Mesothelial cell of epicardium (in vitro differentiated cells): ENCODE measurements around the gene PSG5. TPM values are rescaled to one million over a fixed set of nuclear protein-coding genes. Genes with fewer than 3 reads are reported as not detected.
"Not testable (repeated sequence)": the region's sequence is repeated elsewhere in the genome, so short reads cannot be mapped to it uniquely, and the experiment has no call there.

Source experiments
- DNase-seq, 2 experiments: peaks; one replicate each; pipeline ENCODE4 v3.0.0; 2021; ENCODE audit warnings: low spot score in 2 of 2; ENCODE audit not compliant: unreplicated experiment in 2 of 2
- H3K27ac Mint-ChIP-seq: 2 replicates; pipeline ENCODE4 v1.8.0; 2021; ENCODE audit warnings: mixed read lengths
- H3K27me3 Mint-ChIP-seq: 2 replicates; pipeline ENCODE4 v1.8.0; 2021; ENCODE audit warnings: low read depth, mixed read lengths
- H3K36me3 Mint-ChIP-seq: 2 replicates; pipeline ENCODE4 v1.8.0; 2021; ENCODE audit warnings: mixed read lengths
- H3K4me1 Mint-ChIP-seq: 2 replicates; pipeline ENCODE4 v1.8.0; 2021; ENCODE audit warnings: mixed read lengths
- H3K4me3 Mint-ChIP-seq: 2 replicates; pipeline ENCODE4 v1.8.0; 2021; ENCODE audit warnings: mild to moderate bottlenecking, moderate library complexity, mixed read lengths
- H3K9me3 Mint-ChIP-seq: 2 replicates; pipeline ENCODE4 v1.8.0; 2021; ENCODE audit warnings: mixed read lengths
- total RNA-seq: library from RNA; stranded (reverse); gene quantifications from 3 replicates; pipeline ENCODE4 v1.2.1, GENCODE V29; 2021
- TF ChIP-seq, protein P1 (sequence below): fragments of 200-600 bp; sonication (generic); IDR thresholded peaks from one replicate; pipeline ENCODE4 v1.5.0; 2021; ENCODE audit warnings: antibody characterized with exemption; ENCODE audit not compliant: unreplicated experiment

PSG5 gene
- total RNA-seq, 1 donor from 2014 or later, result not detected

DNA sequence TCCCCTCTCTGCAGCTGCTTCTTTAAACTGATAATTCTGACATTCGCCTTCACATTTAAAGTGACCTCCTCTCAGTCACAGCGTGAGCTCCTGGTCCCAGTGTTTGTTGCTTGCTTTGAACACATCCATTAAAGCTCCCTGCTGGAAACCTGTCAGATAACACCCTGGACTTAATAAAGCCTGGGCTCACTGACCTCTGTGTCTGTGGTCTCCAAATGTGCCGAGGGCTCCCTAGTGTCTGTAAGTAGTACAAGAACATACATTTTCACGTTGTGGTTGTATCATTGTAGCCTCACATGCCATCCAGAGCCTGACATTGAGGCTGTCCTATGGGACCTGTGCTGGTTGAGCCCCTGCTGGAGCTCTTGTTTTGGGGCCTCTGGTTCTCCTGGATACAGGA lies 21.7 kb upstream of the PSG5 start:
- DNase-seq, result no peak
- Mint-ChIP-seq H3K4me3 (no peak overlapping the region), H3K9me3 (peaks cover 20% of the 10 kb centered on the region), H3K27me3 (no peaks in the 10 kb centered on the region), H3K27ac (no peak overlapping the region), H3K36me3 (no peaks in the 10 kb centered on the region), H3K4me1 (no peaks in the 10 kb centered on the region)
- TF ChIP-seq, protein P1, sequence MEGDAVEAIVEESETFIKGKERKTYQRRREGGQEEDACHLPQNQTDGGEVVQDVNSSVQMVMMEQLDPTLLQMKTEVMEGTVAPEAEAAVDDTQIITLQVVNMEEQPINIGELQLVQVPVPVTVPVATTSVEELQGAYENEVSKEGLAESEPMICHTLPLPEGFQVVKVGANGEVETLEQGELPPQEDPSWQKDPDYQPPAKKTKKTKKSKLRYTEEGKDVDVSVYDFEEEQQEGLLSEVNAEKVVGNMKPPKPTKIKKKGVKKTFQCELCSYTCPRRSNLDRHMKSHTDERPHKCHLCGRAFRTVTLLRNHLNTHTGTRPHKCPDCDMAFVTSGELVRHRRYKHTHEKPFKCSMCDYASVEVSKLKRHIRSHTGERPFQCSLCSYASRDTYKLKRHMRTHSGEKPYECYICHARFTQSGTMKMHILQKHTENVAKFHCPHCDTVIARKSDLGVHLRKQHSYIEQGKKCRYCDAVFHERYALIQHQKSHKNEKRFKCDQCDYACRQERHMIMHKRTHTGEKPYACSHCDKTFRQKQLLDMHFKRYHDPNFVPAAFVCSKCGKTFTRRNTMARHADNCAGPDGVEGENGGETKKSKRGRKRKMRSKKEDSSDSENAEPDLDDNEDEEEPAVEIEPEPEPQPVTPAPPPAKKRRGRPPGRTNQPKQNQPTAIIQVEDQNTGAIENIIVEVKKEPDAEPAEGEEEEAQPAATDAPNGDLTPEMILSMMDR, result no peak

DNA sequence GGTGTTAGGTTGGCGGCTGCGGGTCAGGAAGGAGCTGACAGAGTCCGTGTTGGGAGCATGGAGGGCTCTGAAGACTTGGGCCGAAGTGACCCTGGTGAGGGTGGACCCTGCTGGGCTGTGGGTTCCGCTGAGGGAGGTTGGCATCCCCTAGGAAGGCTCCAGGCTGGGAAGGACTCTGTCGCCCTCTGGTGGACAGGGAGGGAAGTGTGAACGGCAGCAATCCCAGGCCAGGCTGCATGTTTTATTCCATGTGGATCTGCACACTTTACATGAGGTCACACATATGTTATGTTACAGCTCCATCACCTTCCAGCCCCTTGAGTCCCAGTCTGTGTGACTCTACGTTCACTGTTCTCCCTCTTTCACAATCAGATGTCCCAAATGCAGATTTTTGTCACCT lies 20.8 kb upstream of the PSG5 start:
- DNase-seq, H3K4me3 Mint-ChIP-seq, H3K27ac Mint-ChIP-seq, H3K36me3 Mint-ChIP-seq, H3K4me1 Mint-ChIP-seq, H3K27me3 Mint-ChIP-seq: not testable (repeated sequence)
- peaks cover 20% of the 10 kb centered on the region for H3K9me3 Mint-ChIP-seq

DNA sequence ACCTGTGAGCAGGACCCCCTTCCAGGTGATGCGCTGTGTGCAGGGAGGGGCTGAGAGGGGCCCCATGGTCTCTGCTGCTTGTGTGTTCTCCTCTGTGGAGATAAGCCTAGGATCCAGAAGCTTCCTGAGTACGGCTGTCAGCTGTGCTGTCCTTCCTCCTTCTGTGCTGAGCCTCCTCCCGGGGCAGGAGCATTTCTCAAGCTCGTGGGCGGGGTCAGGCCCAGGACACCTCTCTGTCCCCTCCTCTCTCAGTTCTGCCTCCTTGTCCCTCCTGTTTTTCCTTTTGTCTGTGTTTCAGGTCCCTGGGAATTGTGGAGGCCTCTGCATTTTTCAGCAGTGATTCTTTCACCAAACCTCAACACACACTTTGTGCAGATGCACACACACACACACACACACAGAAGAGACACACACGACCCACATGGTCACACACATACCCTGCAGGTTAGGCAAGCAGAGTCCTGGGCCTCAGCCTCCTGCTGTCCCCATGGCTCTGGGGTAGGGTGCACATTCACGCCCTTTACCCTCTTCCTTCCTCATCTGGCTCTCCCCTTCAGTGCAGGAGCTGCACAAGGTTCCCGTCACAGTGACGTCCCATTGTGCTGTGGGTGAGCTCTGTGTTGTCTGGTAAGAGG lies 19.3 kb upstream of the PSG5 start, which contains the start of gene PSG4:
Gene PSG4 (minus strand): TSS at position 168 of the 635 bp plus-strand sequence. CDS start 102 bp downstream, at position 66.
- not testable (repeated sequence) for DNase-seq, H3K27ac Mint-ChIP-seq, H3K27me3 Mint-ChIP-seq, H3K36me3 Mint-ChIP-seq, H3K4me3 Mint-ChIP-seq, H3K4me1 Mint-ChIP-seq
- peaks cover 27% of the 10 kb centered on the region for H3K9me3 Mint-ChIP-seq

DNA sequence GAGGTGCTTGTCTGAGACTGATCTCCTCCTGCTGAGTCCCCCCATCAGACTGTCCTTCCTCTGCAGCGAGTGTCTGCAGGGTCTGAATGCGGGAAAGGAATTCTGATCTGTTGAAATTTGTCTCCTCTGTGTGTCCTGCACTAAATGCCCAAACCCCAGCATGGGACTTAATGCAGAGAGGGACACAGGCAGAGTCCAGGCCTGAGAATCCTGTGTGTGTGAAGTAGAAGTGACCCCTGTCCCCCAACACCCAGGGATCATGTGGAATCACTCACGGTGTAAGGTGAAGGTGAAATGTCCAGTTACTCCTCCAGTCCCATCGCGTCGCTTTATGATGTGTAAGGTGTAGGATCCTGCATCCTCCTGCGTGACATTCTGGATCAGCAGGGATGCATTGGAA lies 17.3 kb upstream of the PSG5 start:
- peaks cover 17% of the 10 kb centered on the region for H3K9me3 Mint-ChIP-seq
- H3K36me3 Mint-ChIP-seq, H3K27me3 Mint-ChIP-seq, H3K4me1 Mint-ChIP-seq, H3K4me3 Mint-ChIP-seq, H3K27ac Mint-ChIP-seq, DNase-seq: not testable (repeated sequence)

DNA sequence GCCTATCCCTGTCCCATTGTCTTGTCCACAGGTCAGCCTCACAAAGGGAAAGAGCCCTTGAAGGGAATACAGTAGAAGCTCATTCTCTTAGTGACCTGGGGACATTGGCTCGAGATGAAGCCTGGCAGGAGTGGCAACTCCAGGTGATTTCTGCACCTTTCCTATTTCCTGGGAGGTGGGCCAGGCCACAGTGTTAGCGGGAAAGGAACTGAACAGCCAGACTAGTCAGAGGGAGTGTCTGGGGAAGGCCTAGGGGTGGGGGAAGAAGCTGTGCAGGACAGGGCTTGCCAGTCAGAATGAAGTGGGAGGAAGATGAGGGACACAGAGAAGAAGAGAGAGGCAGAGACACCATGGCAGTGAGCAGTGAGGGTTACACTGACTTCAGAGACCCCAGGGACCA lies 15.6 kb upstream of the PSG5 start:
- not testable (repeated sequence) for H3K4me3 Mint-ChIP-seq, H3K4me1 Mint-ChIP-seq, H3K27ac Mint-ChIP-seq, DNase-seq, H3K36me3 Mint-ChIP-seq, H3K27me3 Mint-ChIP-seq
- H3K9me3 Mint-ChIP-seq, result peaks cover 17% of the 10 kb centered on the region

DNA sequence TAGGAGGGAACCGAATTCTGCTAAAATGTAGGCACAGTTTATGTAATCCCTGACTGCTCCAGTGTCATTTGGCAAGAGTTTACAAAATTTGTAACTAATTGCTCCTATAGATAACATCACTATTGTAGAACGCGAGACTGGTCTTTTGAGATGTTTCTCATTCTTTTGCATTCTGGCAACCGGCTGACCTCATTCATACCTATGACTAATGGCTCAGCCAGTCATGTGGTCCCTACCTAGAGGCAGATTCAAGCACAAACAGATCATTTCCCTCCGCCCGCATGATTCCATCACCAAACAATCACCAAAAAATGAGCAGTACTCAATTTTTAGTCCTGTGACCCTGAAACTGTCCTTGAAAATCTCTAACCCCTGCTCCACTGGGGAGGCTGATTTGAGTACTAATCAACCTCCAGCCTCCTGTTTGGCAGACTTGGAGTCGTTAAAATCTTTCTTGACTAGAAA lies 15.0 kb upstream of the PSG5 start:
- DNase-seq, H3K27ac Mint-ChIP-seq: not testable (repeated sequence)
- peaks cover 21% of the 10 kb centered on the region for H3K9me3 Mint-ChIP-seq

DNA sequence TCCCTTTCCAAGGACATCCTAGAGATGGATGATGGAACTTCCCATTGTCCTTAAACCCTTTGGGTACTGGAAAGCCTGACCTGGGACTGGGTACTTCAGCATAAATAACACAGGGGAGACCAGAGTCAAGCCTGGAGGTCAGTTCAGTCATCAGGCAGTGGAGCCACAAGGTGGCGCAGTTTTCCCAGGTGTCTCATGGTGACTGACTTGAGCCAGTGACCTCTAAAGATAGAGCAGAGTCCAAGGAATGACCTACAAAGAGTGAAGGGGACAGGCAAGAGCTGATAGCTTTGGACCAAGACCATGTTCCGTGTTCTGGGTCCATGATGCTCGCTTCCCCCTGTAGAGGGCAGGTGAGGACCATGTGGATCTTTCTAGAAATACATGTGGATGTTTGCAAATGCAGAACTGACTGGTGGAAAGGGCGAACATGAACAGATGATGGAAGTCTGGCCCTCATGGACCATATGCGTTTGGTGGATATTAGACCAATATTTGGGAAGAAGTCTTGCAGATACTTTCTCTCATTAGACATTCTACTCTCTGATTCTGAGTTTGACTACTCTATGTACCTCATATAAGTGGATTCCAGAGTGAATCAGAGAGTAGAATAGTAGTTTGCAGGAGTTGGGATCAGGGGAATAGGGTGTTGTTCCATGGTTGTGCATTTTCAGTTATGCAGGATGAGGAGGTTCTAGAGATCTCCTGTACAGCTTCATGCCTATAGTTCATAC lies 12.5 kb upstream of the PSG5 start:
- H3K4me3 Mint-ChIP-seq, DNase-seq, H3K27me3 Mint-ChIP-seq, H3K36me3 Mint-ChIP-seq, H3K4me1 Mint-ChIP-seq, H3K27ac Mint-ChIP-seq: not testable (repeated sequence)
- peaks cover 38% of the 10 kb centered on the region for H3K9me3 Mint-ChIP-seq

More for the DNA sequence above, 15.0 kb upstream of the PSG5 start:
- not testable (repeated sequence) for H3K4me1 Mint-ChIP-seq, H3K4me3 Mint-ChIP-seq, H3K36me3 Mint-ChIP-seq, H3K27me3 Mint-ChIP-seq

DNA sequence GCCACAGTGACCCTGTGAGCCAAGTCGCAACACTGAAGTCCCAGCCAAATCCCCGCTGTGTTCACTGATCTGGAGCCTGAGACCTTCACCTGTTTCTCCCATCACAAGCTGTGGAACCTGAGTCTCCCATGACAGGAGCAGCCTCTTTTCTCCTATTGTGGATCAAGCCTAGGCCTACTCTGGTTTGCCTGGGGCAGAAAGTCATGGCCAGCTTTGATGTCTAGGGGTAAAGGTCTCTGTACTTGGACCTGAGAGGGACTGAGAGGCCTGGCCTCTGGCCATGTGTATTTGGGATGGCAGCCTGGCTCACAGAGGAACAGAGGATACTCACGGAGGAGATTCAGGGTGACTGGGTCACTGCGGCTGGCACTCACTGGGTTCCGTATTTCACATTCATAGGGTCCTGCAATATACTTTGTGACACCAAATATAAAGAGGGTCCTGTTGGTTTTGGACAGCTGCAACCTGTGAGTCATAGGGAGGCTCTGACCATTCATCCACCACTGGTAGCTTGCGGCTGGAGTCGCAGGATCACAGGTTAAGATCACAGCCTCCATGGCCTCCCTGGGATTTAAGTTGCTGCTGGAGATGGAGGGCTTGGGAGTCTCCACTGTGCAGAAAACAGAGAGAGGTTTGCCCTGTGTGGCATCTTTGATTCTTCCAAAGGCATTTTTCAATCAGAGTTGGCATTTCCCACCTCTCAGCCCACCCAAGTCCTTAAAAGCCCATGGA lies 11.5 kb upstream of the PSG5 start:
- not testable (repeated sequence) for H3K27ac Mint-ChIP-seq, H3K27me3 Mint-ChIP-seq, H3K4me1 Mint-ChIP-seq, H3K4me3 Mint-ChIP-seq, H3K36me3 Mint-ChIP-seq, DNase-seq
- H3K9me3 Mint-ChIP-seq, result peaks cover 44% of the 10 kb centered on the region

DNA sequence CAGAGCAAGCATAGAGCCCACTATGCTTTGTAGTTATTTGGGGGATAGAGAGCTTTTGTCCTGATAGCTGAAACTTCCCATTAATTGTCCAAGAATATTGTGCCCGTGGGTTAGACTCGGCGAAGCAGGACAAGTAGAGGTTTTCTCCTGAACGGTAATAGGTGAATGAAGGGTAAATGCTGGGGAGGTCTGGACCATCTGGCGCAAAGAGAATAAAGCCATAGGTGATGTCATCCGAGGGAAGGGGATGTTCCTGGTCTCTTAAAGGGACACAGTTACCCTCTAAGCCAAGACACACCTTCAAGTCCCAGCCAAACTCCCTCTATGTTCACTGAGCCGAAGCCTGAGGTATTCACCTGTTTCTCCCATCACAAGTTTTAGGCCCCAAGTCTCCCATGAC lies 8.1 kb upstream of the PSG5 start:
- not testable (repeated sequence) for H3K36me3 Mint-ChIP-seq, DNase-seq, H3K4me3 Mint-ChIP-seq, H3K27me3 Mint-ChIP-seq, H3K27ac Mint-ChIP-seq, H3K4me1 Mint-ChIP-seq
- H3K9me3 Mint-ChIP-seq, result peaks cover 52% of the 10 kb centered on the region

DNA sequence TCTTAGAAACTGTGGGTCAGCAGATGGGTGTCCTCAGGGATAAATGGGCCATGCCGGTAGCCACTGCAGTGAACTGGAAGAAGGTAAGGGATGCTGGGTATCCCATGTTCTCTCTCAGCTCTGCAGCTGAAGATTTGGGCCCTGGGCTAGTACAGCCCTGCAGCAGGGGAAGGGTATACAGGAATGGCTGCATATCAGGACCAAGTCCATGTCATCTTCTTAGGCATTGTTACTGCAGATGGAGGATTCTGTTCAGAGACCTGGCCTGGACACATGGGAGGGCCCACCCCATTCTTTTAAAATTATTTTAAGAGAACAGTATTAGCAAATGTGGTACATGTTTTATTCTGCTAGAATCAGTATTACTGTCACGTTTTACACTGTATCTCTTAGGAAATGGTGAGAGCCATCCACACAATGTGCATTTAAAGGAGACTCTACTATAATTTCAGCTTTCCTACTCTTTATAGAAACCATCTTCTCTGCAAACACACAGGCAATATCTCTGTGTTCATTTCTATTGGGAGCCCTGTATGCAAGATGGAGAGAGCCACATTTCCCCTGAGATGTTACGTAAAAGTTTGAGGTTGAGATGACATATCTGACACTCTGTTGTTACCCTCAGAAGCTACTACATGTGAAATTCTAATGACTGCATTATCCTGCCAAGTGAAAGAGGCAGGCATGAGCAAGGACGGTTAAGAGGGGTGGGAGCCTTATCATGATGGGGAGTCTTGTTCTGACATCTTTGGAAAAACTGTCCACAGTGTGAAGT lies 6.2 kb upstream of the PSG5 start:
- H3K36me3 Mint-ChIP-seq, H3K4me1 Mint-ChIP-seq, H3K4me3 Mint-ChIP-seq, H3K27me3 Mint-ChIP-seq, DNase-seq, H3K27ac Mint-ChIP-seq: not testable (repeated sequence)
- peaks cover 67% of the 10 kb centered on the region for H3K9me3 Mint-ChIP-seq

DNA sequence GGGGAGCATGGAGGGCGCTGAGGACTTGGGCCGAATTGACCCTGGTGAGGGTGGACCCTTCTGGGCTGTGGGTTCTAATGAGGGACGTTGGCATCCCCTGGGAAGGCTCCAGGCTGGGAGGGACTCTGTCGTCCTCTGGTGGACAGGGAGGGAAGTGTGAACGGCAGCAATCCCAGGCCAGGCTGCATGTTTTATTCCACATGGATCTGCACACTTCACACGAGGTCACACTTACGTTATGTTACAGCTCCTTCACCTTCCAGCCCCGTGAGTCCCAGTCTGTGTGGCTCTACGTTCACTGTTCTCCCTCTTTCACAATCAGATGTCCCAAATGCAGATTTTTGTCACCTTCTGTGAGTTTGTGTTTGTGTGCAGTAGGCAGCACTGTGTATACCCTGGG lies 1.8 kb upstream of the PSG5 start:
- not testable (repeated sequence) for H3K36me3 Mint-ChIP-seq, DNase-seq, H3K4me3 Mint-ChIP-seq, H3K4me1 Mint-ChIP-seq, H3K27ac Mint-ChIP-seq, H3K27me3 Mint-ChIP-seq
- peaks cover 61% of the 10 kb centered on the region for H3K9me3 Mint-ChIP-seq
